Mesenchymal stem cell (in vitro differentiated cells and primary cell): ENCODE results near the gene SYF2.

ENCODE experiments used
- DNase-seq: peaks from one replicate; pipeline ENCODE4 v3.0.0-alpha.2; 2013
- H2AFZ ChIP-seq: one replicate; pipeline ENCODE4 v1.6.1; 2013; ENCODE audit warnings: low read depth, mild to moderate bottlenecking, control low read depth, inconsistent platforms, low read length, moderate library complexity
- H2AK5ac ChIP-seq: 2 replicates; pipeline ENCODE4 v1.6.1; 2013; ENCODE audit warnings: low read length, moderate library complexity, mild to moderate bottlenecking, inconsistent platforms; ENCODE audit not compliant: severe bottlenecking
- H2BK120ac ChIP-seq: one replicate; pipeline ENCODE4 v1.6.1; 2013; ENCODE audit warnings: low read depth, mild to moderate bottlenecking, inconsistent platforms, low read length, moderate library complexity
- H2BK12ac ChIP-seq, 2 experiments: one replicate each; pipeline ENCODE4 v1.6.1; 2013; ENCODE audit warnings: inconsistent platforms in 2 of 2, low read length in 2 of 2, mild to moderate bottlenecking in 2 of 2, moderate library complexity in 2 of 2, control low read depth in 1 of 2
- H2BK15ac ChIP-seq: one replicate; pipeline ENCODE4 v1.6.1; 2013; ENCODE audit warnings: mild to moderate bottlenecking, low read depth, inconsistent platforms; ENCODE audit not compliant: poor library complexity, severe bottlenecking
- H2BK5ac ChIP-seq: 2 replicates; pipeline ENCODE4 v1.6.1; 2013; ENCODE audit warnings: low read depth, mild to moderate bottlenecking, low read length, control low read depth, inconsistent platforms; ENCODE audit not compliant: poor library complexity, severe bottlenecking
- H3K14ac ChIP-seq, 2 experiments: one replicate each; pipeline ENCODE4 v1.6.1; 2013; ENCODE audit warnings: inconsistent platforms in 2 of 2, low read length in 2 of 2, control low read depth in 1 of 2, mild to moderate bottlenecking in 1 of 2, moderate library complexity in 1 of 2
- H3K18ac ChIP-seq, 2 experiments: one replicate each; pipeline ENCODE4 v1.6.1; 2013; ENCODE audit warnings: inconsistent platforms in 2 of 2, low read length in 2 of 2, control low read depth in 1 of 2, low read depth in 1 of 2, mild to moderate bottlenecking in 1 of 2
- H3K23ac ChIP-seq, 2 experiments: one replicate each; pipeline ENCODE4 v1.6.1; 2013; ENCODE audit warnings: inconsistent platforms in 2 of 2, low read length in 2 of 2, mild to moderate bottlenecking in 2 of 2, moderate library complexity in 2 of 2, control low read depth in 1 of 2
- H3K27ac ChIP-seq: 2 replicates; pipeline ENCODE4 v1.5.1; 2013; ENCODE audit warnings: mild to moderate bottlenecking, moderate library complexity, low read length, control low read depth, inconsistent platforms; ENCODE audit not compliant: poor library complexity, severe bottlenecking
- H3K27me3 ChIP-seq, 2 experiments: 2 replicates each; pipeline versions ENCODE4 v1.6.1 to v1.7.0; 2013; ENCODE audit warnings: low read length in 2 of 2, mild to moderate bottlenecking in 2 of 2, moderate library complexity in 2 of 2, control low read depth in 1 of 2, inconsistent platforms in 1 of 2; ENCODE audit not compliant: control insufficient read depth in 1 of 2, insufficient read depth in 1 of 2
- H3K36me3 ChIP-seq, 2 experiments: 2 replicates each; pipeline versions ENCODE4 v1.6.1 to v1.7.0; 2013; ENCODE audit warnings: low read length in 2 of 2, control low read depth in 1 of 2, inconsistent platforms in 1 of 2, low read depth in 1 of 2, mild to moderate bottlenecking in 1 of 2; ENCODE audit not compliant: insufficient read depth in 2 of 2, control insufficient read depth in 1 of 2
- H3K4ac ChIP-seq, 2 experiments: one replicate each; pipeline ENCODE4 v1.6.1; 2013; ENCODE audit warnings: inconsistent platforms in 2 of 2, low read length in 2 of 2, mild to moderate bottlenecking in 2 of 2, moderate library complexity in 2 of 2, control low read depth in 1 of 2, low read depth in 1 of 2
- H3K4me1 ChIP-seq: 2 replicates; pipeline ENCODE4 v1.6.1; 2013; ENCODE audit warnings: low read depth, low read length, control low read depth; ENCODE audit not compliant: control insufficient read depth, insufficient read depth
- H3K4me2 ChIP-seq: 2 replicates; pipeline ENCODE4 v1.6.1; 2013; ENCODE audit warnings: low read length, mild to moderate bottlenecking, inconsistent platforms; ENCODE audit not compliant: poor library complexity, severe bottlenecking
- H3K4me3 ChIP-seq, 2 experiments: 2 replicates each; pipeline versions ENCODE4 v1.5.1 to v1.7.0; 2013; ENCODE audit warnings: low read length in 2 of 2, mild to moderate bottlenecking in 2 of 2, control low read depth in 1 of 2, low read depth in 1 of 2; ENCODE audit not compliant: insufficient read depth in 1 of 2
- H3K79me1 ChIP-seq: replicated peaks from 2 replicates; pipeline ENCODE4 v1.6.1; 2013; ENCODE audit warnings: mild to moderate bottlenecking, control low read depth, low read length, inconsistent platforms; ENCODE audit not compliant: poor library complexity, severe bottlenecking
- H3K9ac ChIP-seq: 2 replicates; pipeline ENCODE4 v1.7.0; 2013; ENCODE audit warnings: mild to moderate bottlenecking, low read length, moderate library complexity
- H3K9me3 ChIP-seq: 2 replicates; pipeline ENCODE4 v1.7.0; 2013; ENCODE audit warnings: mild to moderate bottlenecking, low read length; ENCODE audit not compliant: control insufficient read depth
- H4K8ac ChIP-seq: one replicate; pipeline ENCODE4 v1.6.1; 2013; ENCODE audit warnings: inconsistent platforms, mild to moderate bottlenecking, low read length, moderate library complexity
- H4K91ac ChIP-seq: one replicate; pipeline ENCODE4 v1.6.1; 2013; ENCODE audit warnings: mild to moderate bottlenecking, low read length, inconsistent platforms
- WGBS: methylation state at CpG from one replicate; pipeline ENCODE4 v1.1.7; 2013; ENCODE audit warnings: mixed read lengths; 5-methylcytosine and 5-hydroxymethylcytosine counted together

Gene SYF2

DNA sequence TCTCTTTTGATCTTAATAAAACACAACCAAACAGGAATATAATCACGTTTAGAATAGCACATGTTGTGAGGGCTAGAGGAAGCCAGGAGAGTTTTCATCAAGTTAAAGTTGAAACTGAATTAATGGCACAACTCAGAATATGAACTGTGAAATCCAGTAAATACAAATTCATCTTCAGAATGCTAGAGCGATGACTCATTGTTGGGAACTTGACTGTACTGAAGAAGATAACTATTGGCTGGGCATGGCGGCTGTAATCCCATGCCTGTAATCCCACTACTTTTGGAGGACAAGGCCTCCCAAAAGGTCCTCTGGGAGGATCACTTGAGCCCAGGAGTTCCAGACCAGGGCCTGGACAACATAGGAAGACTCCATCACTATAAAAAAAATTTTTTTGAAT, 8.8 kb downstream of the SYF2 start:
- Histone ChIP-seq H3K14ac (no peak overlapping the region), H3K18ac (no peak overlapping the region), H2BK15ac (no peak overlapping the region), H2BK5ac (no peak overlapping the region), H3K36me3 (peaks cover 44 to 90% of the 10 kb centered on the region in 2 experiments), H3K27me3 (no peaks in the 10 kb centered on the region), H3K4me1 (peaks cover 1% of the 10 kb centered on the region), H3K4me2 (no peak overlapping the region), H3K79me1 (peaks cover 11% of the 10 kb centered on the region), H2AK5ac (no peak overlapping the region), H2BK120ac (no peak overlapping the region), H3K23ac (no peak overlapping the region), H4K91ac (no peak overlapping the region), H3K9ac (no peak overlapping the region), H3K9me3 (no peaks in the 10 kb centered on the region), H3K4me3 (no peak overlapping the region), H2AFZ (no peak overlapping the region), H2BK12ac (no peak overlapping the region), H3K27ac (no peak overlapping the region), H3K4ac (no peak overlapping the region), H4K8ac (no peak overlapping the region)
- DNase-seq, result no peak
- WGBS, result 100% methylated on average over 2 of the region's 3 CpGs

DNA sequence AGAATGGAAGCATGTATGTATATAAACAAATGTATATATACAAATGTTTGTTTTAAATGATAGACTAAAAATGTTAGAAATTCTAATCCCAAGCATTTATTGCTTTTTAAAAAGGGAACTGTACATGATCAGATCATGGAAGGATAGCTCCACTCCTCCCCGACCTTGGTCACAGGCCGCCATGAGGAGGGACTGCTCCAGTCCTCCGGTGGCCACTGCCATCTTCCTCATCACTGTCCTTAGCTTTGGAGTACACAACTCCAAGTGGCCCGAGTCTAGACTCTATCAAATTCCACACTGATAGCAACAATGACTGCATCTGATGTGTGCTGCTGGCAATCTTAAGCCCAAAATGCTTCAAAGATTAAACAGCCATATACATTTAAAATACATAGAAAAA, 9.7 kb downstream of the SYF2 start:
- H4K8ac ChIP-seq, result no peak overlapping the region
- no peak overlapping the region for H3K4me2 ChIP-seq
- H2AFZ ChIP-seq, result no peak overlapping the region
- H3K4me1 ChIP-seq, result peaks cover 1% of the 10 kb centered on the region
- no peak overlapping the region for H2BK12ac ChIP-seq
- H3K18ac ChIP-seq, result no peak overlapping the region
- H2BK15ac ChIP-seq, result no peak overlapping the region
- H3K9me3 ChIP-seq, result no peaks in the 10 kb centered on the region
- no peaks in the 10 kb centered on the region for H3K27me3 ChIP-seq
- H2AK5ac ChIP-seq, result no peak overlapping the region
- H3K79me1 ChIP-seq, result peaks cover 11% of the 10 kb centered on the region
- no peak overlapping the region for H2BK5ac ChIP-seq
- H3K9ac ChIP-seq, result no peak overlapping the region
- no peak overlapping the region for H3K23ac ChIP-seq
- H4K91ac ChIP-seq, result no peak overlapping the region
- no peak overlapping the region for H3K14ac ChIP-seq
- H3K4me3 ChIP-seq, result no peak overlapping the region
- 98% methylated on average over 4 of the region's 4 CpGs for WGBS
- H3K27ac ChIP-seq, result no peak overlapping the region
- DNase-seq, result no peak
- H2BK120ac ChIP-seq, result no peak overlapping the region
- peaks cover 40 to 81% of the 10 kb centered on the region in 2 experiments for H3K36me3 ChIP-seq
- no peak overlapping the region for H3K4ac ChIP-seq

DNA sequence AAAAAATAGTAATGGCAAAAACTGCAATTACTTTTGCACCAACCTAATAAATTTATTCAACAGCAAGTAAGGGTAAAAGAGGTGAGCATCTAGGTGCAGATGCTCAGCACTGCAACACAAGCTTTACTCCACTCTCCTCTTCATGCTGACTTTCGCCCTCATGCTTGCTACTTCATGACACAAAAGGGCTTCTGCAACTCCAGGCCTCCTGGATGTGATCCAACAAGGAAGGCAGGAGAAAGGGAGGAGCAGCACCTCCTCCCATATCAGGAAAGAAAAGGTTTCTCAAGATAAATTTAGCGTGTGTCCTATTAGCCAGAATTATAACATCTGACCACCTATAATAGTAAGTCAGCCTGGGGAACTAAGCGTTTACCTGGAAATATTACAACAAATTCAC, 11.6 kb downstream of the SYF2 start:
- no peak for DNase-seq
- no peak overlapping the region for H2AFZ ChIP-seq
- peaks cover 1% of the 10 kb centered on the region for H3K4me1 ChIP-seq
- H3K36me3 ChIP-seq, result peaks cover 30 to 64% of the 10 kb centered on the region in 2 experiments
- H3K9me3 ChIP-seq, result no peaks in the 10 kb centered on the region
- no peak overlapping the region for H2AK5ac ChIP-seq
- no peak overlapping the region for H4K91ac ChIP-seq
- H2BK5ac ChIP-seq, result no peak overlapping the region
- no peak overlapping the region for H2BK120ac ChIP-seq
- H3K27ac ChIP-seq, result no peak overlapping the region
- no peak overlapping the region for H4K8ac ChIP-seq
- H2BK15ac ChIP-seq, result no peak overlapping the region
- no peak overlapping the region for H3K4me2 ChIP-seq
- no peaks in the 10 kb centered on the region for H3K27me3 ChIP-seq
- no peak overlapping the region for H3K18ac ChIP-seq
- no peak overlapping the region for H3K23ac ChIP-seq
- peaks cover 3% of the 10 kb centered on the region for H3K79me1 ChIP-seq
- H3K4me3 ChIP-seq, result no peak overlapping the region
- WGBS, result 100% methylated on average over 2 of the region's 3 CpGs
- no peak overlapping the region for H3K14ac ChIP-seq
- no peak overlapping the region for H3K9ac ChIP-seq
- H2BK12ac ChIP-seq, result no peak overlapping the region
- no peak overlapping the region for H3K4ac ChIP-seq

DNA sequence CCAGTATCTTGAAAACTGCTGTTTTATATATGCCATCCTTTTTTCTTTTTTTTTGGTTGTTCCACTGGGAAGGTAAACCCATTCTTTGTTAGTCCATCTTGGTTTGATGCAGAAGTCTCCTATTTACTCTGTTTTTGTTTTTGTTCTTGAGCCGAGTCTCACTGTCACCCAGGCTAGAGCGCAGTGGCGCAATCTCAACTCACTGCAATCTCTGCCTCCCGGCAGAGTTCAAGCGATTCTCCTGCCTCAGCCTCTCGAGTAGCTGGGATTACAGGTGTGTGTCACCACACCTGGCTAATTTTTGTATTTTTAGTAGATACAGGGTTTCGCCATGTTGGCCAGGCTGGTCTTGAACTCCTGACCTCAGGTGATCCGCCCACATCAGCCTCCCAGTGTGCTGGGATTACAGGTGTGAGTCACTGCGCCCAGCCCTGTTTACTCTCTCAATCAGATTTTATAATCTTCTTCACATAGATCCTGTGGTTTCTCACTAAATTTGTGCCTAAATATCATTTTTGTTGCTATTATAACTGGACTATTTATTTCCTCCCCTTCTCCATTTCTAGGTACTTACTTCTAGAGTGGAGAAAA, 12.5 kb downstream of the SYF2 start:
- Histone ChIP-seq H3K27ac (no peak overlapping the region), H3K4me1 (peaks cover 1% of the 10 kb centered on the region), H2BK15ac (no peak overlapping the region), H3K36me3 (peaks cover 27 to 59% of the 10 kb centered on the region in 2 experiments), H2BK12ac (no peak overlapping the region), H2AFZ (no peak overlapping the region), H2AK5ac (no peak overlapping the region), H4K91ac (no peak overlapping the region), H3K27me3 (no peaks in the 10 kb centered on the region), H3K14ac (no peak overlapping the region), H3K4me3 (no peak overlapping the region), H3K9ac (no peak overlapping the region), H3K9me3 (no peaks in the 10 kb centered on the region), H2BK5ac (no peak overlapping the region), H3K18ac (no peak overlapping the region), H2BK120ac (no peak overlapping the region), H3K4me2 (no peak overlapping the region), H3K4ac (no peak overlapping the region), H3K23ac (no peak overlapping the region), H4K8ac (no peak overlapping the region), H3K79me1 (peaks cover 3% of the 10 kb centered on the region)
- WGBS, result 96% methylated on average over 8 of the region's 9 CpGs
- DNase-seq, result no peak
